GM21381 (cell line): Measurements from ENCODE around the gene GPR32.
"Not testable (repeated sequence)": the region's sequence is repeated elsewhere in the genome, so short reads cannot be mapped to it uniquely, and the experiment has no call there.

Source experiments
- ATAC-seq: cut with Tn5 transposase; IDR thresholded peaks from one replicate; pipeline ENCODE4 v1.9.1; 2021; ENCODE audit warnings: mild to moderate bottlenecking, moderate library complexity; ENCODE audit not compliant: unreplicated experiment

Gene GPR32

GRCh38 chr19:50797781-50798658 lies 27.8 kb downstream of the GPR32 start:
- no peak for ATAC-seq

- ATAC-seq, result no peak
These were observed 28.6 kb downstream of the GPR32 start for GRCh38 chr19:50798659-50799546.

- no peak for ATAC-seq
These were observed 29.2 kb downstream of the GPR32 start for GRCh38 chr19:50799547-50799851.

- no peak for ATAC-seq
These were observed 30.8 kb downstream of the GPR32 start for GRCh38 chr19:50801107-50801506.

- peak; percentile 6 for ATAC-seq
These were observed 33.6 kb downstream of the GPR32 start for GRCh38 chr19:50803633-50804419.

- ATAC-seq, result peak; percentile 91
These were observed 34.4 kb downstream of the GPR32 start for GRCh38 chr19:50804420-50805272.

GRCh38 chr19:50808856-50809255 lies 38.6 kb downstream of the GPR32 start:
- ATAC-seq, result no peak

GRCh38 chr19:50811622-50812238 lies 41.5 kb downstream of the GPR32 start:
- ATAC-seq, result not testable (repeated sequence)

- ATAC-seq, result no peak
These were observed 42.2 kb downstream of the GPR32 start for GRCh38 chr19:50812474-50812873.

- no peak for ATAC-seq
These were observed 44.6 kb downstream of the GPR32 start for GRCh38 chr19:50814883-50815282.

GRCh38 chr19:50815439-50815838 lies 45.2 kb downstream of the GPR32 start:
- ATAC-seq, result no peak

GRCh38 chr19:50817941-50818858 lies 47.9 kb downstream of the GPR32 start:
- ATAC-seq, result peak; percentile 52

- ATAC-seq, result no peak
These were observed 48.7 kb downstream of the GPR32 start for GRCh38 chr19:50818859-50819472.

GRCh38 chr19:50819636-50820035 lies 49.4 kb downstream of the GPR32 start:
- ATAC-seq, result no peak

GRCh38 chr19:50820086-50820485 lies 49.8 kb downstream of the GPR32 start:
- no peak for ATAC-seq

- ATAC-seq, result no peak
These were observed 50.4 kb downstream of the GPR32 start for GRCh38 chr19:50820549-50821247.

GRCh38 chr19:50821248-50821612 lies 51.0 kb downstream of the GPR32 start:
- ATAC-seq, result no peak
